GM21447 (cell line): Measurements from ENCODE around the gene SYT9.

Source experiments
- ATAC-seq: cut with Tn5 transposase; IDR thresholded peaks from one replicate; pipeline ENCODE4 v1.9.1; 2021; ENCODE audit not compliant: unreplicated experiment

The SYT9 gene

GRCh38 chr11:7270233-7270865, 18.6 kb downstream of the SYT9 start:
- no peak for ATAC-seq

GRCh38 chr11:7272373-7272772, 20.7 kb downstream of the SYT9 start:
- no peak for ATAC-seq

GRCh38 chr11:7275133-7275532, 23.4 kb downstream of the SYT9 start:
- no peak for ATAC-seq

- ATAC-seq: no peak
Observed at GRCh38 chr11:7278314-7278917, 26.7 kb downstream of the SYT9 start.

- ATAC-seq: no peak
Observed at GRCh38 chr11:7279676-7280075, 28.0 kb downstream of the SYT9 start.

GRCh38 chr11:7281079-7281478, 29.4 kb downstream of the SYT9 start:
- no peak for ATAC-seq

- ATAC-seq: no peak
Observed at GRCh38 chr11:7281809-7282208, 30.1 kb downstream of the SYT9 start.

GRCh38 chr11:7286178-7286577, 34.5 kb downstream of the SYT9 start:
- no peak for ATAC-seq

- ATAC-seq: no peak
Observed at GRCh38 chr11:7291100-7291829, 39.6 kb downstream of the SYT9 start.

GRCh38 chr11:7292922-7293321, 41.2 kb downstream of the SYT9 start:
- ATAC-seq: no peak

- ATAC-seq: no peak
Observed at GRCh38 chr11:7299393-7299792, 47.7 kb downstream of the SYT9 start.

- no peak for ATAC-seq
Observed at GRCh38 chr11:7300281-7300680, 48.6 kb downstream of the SYT9 start.

GRCh38 chr11:7303146-7303545, 51.4 kb downstream of the SYT9 start:
- no peak for ATAC-seq

GRCh38 chr11:7306900-7307299, 55.2 kb downstream of the SYT9 start:
- no peak for ATAC-seq

- peak; percentile 70 for ATAC-seq
Observed at GRCh38 chr11:7307836-7308235, 56.1 kb downstream of the SYT9 start.

- no peak for ATAC-seq
Observed at GRCh38 chr11:7311903-7312302, 60.2 kb downstream of the SYT9 start.

GRCh38 chr11:7314811-7315604, 63.3 kb downstream of the SYT9 start:
- ATAC-seq: no peak

GRCh38 chr11:7319501-7319900, 67.8 kb downstream of the SYT9 start:
- ATAC-seq: no peak

GRCh38 chr11:7320306-7320705, 68.6 kb downstream of the SYT9 start:
- no peak for ATAC-seq

- no peak for ATAC-seq
Observed at GRCh38 chr11:7321473-7322450, 70.1 kb downstream of the SYT9 start.
